NCI-H1092 treated with DMSO at 0.1 percent for 48 hours (cell line): ENCODE data around the gene PPP1R13B.
A peak's percentile ranks its signal among the peaks of the same experiment; 100 is the strongest.

Experiments
- DNase-seq: peaks from one replicate; lab custom pipeline; 2025; lab: John Stamatoyannopoulos, UW

The PPP1R13B gene

DNA sequence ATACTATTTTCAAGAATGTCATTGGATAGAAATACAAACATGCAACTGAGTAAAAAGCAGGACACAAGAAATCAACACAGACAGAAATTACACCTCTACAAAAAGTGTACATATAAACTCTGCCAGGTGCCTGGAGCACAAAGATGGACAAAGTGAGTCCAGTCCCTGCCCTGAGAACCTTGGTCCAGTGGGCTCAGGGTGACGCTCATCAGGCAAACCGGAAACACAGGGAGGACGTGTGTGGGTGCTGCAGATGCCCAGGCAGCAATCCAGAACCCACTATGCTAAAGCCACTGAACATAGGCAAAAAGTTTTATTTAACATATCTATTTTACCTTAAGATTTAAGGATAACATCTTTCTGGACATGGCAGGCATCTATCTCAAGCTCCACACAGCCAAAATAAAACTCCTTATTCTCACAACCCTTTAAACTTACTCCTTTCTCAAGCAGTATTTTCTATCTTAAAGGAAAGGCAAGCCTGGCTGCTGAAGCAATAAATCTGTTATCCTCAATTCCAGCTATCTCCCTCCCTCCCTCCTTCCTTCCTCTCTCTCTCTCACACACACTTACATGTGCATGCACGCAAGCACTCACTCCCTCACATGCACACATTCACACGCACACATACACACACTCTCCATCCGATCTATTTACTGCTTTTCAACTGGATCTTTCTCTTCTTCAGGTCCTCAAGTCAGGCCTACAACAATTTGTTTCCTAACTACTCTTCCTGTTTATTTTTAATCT lies 10.2 kb downstream of the PPP1R13B start:
- no peak for DNase-seq

DNA sequence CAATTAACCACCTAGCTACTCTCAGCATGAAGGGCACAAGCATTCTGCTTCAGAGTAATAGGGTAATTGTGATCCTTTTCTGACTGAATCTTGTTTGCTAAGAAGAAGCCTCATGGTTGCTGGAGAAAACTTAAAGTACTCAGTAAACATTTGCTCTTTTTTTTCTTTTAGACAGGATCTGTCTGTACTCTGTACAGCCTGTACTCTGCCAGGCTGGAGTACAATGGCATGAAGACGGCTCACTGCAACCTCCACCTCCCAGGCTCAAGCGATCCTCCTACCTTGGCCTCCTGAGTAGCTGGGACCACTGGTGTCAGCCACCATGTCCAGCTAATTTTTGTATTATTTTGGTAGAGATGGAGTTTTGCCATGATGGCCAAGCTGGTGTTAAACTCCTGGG lies 12.4 kb downstream of the PPP1R13B start:
- no peak for DNase-seq

DNA sequence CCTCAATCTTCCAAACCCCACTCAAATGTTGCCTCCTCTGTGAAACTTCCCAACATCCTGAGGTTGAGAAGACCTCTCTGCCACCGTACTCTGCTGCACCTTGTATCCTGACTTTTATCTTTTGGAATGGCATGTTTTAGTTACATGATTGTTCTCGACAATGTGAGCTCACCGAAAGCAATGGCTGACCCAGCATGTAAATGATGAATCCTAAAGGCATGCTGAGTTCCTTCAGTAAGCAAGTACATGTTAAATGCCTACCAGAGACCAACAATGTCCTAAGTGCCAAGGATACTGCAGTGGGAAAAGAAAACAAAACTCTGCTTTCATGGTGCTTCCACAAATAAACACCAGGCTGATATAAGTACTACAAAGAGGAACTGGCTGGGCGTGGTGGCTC lies 13.7 kb downstream of the PPP1R13B start:
- no peak for DNase-seq

DNA sequence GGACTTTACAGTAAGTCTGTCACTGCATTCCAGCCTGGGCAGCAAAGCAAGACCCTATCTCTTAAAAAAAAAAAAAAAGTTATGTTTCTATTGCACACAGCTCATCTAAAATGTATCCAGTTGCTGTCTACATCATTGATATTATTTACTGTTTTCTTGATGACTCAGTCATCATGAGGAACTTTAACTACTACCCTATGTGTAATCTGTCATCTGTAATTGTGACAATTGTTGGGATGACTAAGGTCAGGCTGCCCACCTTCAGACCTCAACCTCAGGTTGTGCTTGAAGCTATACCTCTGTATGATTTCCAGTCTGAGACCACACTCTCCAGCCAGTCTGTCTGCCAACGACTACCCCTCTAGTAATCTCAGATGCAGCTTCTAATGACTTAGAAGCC lies 15.3 kb downstream of the PPP1R13B start:
- DNase-seq: no peak

DNA sequence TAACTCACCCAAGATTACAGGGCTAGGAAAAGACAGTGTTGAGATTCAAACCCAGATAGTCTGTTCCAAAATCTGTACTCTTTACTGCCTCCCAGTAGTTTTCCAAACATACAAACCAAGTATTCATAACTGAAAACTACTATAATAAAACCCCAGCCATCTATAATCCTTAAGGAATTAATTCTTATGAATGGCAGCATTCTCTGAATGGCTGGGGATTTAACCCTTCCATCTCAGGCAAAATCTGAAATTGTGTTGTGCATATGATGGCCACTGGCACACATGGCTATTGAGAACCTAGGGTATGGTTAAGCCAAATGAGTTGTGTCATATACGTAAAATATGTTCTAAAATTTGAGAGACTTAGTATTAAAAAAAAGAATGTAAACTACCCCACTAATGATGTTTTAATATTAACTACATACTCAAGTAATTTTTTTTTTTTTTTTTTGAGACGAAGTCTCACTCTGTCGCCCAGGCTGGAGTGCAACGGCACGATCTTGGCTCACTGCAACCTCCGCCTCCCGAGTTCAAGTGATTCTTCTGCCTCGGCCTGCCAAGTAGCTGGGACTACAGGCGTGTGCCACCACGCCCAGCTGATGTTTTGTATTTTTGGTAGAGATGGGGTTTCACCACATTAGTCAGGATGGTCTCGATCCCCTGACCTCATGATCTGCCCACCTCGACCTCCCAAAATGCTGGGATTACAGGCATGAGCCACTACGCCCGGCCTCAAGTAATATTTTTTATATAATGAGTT lies 16.7 kb downstream of the PPP1R13B start:
- no peak for DNase-seq

DNA sequence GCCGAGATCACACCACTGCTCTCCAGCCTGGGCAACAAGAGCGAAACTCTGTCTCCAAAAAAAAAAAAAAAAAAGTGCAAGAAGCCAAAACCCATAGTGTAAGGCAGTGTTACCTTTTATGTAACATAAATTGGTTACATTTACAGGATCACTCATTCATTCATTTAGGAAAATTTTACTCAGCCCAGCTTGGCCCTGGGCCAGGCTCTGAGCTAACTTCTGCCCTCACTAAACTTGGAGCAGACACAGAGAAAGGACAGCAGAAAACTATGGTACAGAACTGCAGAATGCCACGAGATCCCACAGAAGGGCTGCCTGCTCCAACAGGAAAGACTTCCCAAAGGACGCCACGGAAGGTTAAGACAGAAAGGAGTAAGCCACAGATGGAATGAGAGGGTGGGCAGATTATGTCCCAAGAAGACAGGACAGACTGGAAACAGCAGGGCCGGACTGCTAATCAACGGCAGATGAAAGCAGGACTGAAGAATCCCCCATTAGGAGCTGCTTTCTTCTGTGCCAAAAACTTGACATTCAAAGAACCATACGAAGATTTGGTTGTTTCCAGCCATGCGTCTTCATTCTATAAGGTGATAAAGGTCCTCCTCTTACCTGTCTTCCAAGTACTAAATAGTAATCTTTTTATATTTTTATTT lies 18.9 kb downstream of the PPP1R13B start:
- DNase-seq: no peak

DNA sequence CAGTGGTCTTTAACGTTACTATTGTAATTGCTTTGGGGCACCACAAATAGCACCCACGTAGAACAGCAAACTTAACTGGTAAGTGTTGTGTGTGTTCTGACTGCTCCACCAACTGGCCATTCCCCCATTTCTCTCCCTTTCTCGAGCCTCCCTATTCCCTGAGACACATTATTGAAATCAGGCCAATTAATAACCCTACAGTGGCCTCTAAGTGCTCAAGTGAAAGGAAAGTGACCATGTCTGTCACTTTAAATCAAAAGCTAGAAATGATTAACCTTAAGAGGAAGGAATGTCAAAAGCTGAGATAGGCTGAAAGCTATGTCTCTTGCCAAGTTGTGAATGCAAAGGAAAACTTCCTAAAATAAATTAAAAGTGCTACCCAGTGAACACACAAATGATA lies 22.3 kb downstream of the PPP1R13B start:
- no peak for DNase-seq

DNA sequence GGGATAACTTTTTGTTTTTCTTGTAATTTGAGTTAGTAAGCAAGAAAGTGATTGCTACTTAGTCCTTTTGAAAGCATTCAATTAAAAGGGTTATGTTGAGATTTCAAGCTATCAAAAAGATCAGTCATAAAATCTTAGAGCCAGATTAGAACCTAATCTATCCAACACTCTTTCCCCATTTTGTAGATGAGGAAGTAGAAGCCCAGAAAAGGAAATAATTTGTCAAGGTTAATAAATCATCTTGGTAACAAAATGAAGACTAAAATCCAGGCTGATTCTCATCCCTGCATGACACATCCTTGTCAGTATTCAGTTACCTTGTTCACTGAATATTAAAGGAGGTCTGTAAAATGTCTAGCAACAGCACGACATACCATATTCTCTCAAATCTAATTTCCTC lies 26.5 kb downstream of the PPP1R13B start:
- DNase-seq: no peak

DNA sequence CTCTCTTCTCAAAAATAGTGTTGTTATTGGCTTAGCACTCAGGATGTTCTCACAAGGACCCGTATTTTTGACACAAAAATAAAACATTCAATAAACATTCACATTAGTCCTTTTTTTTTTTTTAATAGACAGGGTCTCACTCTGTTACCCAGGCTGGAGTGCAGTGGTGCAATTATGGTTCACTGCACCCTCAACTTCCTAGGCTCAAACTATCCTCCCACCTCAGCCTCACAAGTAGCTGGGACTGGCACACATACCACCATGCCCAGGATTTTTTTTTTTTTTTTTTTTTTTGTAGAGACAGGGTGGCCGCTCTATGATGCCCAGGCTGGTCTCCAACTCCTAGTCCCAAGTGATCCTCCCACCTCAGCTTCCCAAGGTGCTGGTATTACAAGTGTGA lies 27.0 kb downstream of the PPP1R13B start:
- no peak for DNase-seq

DNA sequence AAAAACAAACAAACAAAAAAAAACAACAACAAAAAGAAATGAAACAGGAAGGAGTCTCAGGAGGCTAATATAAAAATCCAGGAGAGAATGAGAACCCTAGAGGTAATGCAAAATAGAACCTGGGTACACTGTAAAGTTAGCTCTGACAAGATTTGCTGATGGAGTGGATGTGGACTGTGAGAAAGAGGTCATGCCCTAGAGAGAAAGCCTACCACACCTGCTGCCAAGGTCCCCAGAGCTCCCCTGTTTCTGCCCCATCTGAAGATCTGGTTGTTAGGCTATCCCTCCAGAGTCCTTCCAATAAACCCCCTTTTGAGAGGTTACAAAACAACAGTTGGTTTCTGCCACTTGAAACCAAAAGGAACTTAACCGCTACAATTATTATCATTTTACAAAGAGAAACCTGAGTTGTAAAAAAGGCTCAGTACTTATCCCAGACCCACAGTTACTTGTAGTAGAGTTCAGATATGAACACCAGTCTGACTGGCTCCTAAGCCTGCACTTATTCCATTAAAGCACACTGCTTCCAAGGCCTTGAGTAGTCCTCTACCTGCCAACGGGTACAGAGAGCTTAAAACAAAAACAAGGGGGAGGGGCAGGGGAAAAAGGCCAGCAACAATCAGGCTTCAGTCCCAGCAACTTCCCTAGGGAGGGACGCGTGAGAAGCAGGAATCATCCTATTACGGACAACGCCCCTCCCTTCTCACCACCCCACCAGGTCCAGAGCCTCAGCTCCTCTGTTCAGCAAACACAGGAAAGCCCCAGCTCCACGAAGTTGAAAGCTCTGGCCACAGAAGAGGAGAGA lies 27.7 kb downstream of the PPP1R13B start:
- DNase-seq: peak; percentile 36

DNA sequence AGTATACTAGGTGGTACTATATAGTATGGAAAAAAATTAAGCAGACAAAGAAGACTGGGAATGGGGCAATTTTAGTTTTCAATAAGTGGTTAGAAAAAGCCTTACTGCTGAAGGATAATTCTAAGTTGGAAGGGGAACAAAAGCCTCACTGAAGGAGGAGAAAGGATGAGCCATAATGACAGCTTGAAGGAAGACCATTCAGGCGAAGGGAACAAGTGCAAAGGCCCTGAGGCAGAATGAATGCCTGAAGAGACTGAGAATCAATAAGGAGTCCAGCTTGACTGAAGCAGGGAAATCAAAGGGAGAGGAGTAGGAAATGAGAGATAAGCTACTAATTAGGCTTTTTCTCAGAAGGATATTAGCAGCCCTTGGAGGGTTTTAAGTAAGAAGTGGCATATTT lies 28.5 kb downstream of the PPP1R13B start:
- no peak for DNase-seq

DNA sequence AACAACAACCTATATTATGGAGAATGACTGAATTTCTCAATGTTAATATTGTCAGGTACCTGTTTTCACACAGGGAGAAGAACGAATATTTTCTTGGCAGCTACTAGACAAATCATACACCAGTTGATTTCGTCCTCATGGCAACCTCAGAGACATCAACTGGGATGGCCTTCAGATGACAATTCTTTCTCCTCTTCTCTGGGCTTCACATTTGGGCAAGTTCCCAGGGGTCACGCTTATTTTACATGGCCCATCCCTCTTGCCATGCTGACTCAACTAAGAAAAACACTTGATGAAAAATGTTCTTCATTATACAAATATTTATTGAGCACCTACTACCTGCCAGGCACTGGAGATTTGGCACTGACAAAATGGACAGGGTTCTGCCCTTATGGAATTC lies 29.0 kb downstream of the PPP1R13B start:
- DNase-seq: no peak

DNA sequence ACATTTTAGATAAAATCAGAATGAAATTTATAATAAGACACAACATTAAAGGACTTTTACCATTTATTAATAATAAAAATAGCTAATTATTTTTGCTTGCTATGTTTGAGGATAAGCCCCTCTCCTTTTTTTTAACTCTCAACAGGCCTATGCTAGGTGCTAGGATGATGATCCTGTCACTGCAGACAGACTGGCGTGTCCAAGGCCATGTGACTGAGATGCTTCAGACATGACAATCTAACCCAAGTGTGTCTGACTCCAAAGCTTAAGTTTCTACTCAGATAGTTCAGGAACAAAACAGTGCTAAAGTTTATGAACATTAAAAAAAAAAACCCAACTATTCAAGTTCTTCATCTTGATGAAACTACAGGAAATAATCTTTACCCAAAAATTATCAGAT lies 29.8 kb downstream of the PPP1R13B start:
- no peak for DNase-seq

DNA sequence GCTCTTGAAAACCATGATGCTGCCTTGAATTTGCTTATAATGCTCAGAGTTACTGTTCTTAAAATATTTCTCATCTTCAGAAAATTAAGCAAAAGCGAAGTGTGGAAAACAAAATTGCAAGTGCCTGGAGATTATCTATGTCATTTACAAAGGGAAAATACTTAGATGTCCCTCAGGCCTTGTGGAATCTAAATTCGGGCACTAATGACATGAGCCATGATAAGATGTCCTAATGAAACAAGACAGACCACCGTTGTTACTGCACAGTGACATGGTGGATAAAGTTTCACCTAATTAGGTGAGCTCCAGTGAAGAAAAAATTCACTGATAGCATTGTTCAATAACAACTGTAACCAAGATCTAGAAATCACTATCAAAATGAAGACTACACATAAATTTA lies 30.4 kb downstream of the PPP1R13B start:
- DNase-seq: no peak

DNA sequence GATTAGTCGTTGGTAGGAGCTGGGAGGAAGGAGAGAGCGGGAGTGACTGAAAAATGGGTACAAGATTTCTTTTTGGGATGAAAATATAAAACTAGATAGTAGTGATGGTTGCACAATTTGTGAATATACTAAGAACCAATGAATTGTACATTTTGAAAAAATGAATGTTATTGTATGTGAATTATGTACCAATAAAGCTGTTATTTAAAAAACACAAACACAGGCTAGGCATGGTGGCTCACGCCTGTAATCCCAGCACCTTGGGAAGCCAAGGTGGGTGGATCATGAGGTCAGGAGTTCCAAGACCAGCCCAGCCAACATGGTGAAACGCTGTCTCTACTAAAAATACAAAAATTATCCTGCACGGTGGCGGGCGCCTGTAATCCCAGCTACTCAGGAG lies 32.1 kb downstream of the PPP1R13B start:
- no peak for DNase-seq

DNA sequence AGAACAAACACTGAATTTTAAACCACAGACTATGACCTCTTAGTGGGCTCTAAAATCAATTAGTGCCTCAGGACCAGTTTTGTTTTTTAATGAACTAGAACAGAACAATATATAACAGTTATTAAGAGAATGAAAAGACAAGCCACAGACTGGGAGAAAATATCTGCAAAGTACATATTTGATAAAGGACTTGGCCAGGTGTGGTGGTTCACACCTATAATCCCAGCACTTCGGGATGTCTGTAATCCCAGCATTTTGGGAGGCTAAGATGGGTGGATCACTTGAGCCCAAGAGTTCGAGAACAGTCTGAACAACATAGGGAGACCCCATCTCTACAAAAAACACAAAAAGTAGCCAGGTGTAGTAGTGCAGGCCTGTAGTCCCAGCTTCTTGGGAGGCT lies 36.2 kb downstream of the PPP1R13B start:
- DNase-seq: no peak

DNA sequence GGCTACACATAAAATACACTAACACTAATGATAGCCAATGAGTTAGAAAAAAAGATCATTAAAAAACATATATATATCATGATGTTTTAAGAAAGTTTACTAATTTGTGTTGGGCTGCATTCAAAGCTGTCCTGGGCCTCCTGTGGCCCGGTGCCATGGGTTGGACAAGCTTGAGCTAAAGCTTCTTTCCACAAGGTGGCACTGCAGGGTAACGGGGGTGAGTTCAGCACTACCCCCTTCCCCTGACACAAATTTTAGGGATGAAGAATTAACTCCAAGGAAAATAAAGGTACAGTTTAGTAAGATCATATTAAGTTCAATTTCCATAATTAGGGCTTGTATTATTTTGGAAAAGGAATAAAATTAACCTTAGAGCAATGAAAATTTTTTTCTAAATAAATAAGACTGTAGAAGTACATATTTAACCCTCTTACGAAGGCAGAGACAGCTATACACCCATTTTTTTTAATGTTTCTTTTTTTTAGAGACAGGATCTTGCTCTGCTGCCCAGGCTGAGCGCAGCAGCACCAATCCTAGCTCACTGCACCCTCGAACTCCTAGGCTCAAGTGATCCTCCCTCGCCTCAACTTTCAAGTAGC lies 38.9 kb downstream of the PPP1R13B start:
- peak; percentile 50 for DNase-seq

DNA sequence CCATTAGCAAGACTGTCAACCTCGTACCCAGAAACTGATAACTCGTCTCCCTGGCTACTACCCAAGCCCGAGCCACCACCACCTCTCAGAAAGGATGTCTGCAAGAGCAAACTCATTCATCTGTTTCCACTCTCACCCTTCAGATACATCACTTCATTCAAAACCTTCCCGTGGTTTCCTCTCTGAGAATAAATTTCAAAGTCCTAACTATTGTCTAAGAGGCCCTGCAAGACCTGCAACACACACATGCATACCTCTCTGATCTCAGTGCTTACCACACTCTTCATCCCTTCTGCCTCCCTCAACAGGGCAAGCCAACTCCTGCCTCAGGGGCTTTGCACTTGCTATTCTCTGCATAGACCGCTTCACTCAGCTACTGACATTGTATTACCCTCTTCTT lies 40.6 kb downstream of the PPP1R13B start:
- DNase-seq: no peak

DNA sequence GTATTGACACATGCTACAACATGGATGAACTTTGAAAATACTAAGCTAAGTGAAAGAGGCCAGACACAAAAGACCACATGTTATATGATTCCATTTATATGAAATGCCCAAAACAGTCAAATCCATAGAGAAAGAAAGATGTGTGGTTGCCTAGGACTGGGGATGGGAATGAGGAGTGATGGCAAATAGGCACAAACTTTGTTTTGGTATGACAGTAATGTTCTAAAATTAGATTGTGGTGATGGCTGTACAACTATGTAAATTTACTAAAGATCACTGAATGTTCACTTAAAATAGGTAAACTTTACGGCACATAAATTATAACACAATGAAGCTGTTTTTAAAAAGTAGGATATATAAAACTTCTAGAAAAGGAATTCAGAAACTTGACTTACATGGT lies 41.7 kb downstream of the PPP1R13B start:
- DNase-seq: no peak

DNA sequence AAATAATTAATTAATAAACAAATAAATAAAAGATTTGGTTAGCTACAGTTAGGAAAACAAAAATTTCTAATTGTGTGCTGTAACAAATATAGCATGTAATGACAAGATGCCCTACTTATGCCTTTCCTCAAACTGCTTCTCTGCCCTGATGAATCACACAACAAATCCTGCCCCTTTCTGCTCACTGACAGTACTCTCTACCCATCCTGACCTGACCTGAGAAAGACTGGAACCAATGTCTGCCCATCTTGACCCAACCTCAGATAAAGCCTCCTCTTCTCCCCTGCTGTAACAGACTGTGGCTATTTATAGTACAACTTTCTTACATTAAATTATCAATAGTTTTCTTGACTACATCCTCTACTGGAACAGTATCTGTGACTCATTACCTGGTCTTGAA lies 43.7 kb downstream of the PPP1R13B start:
- no peak for DNase-seq

DNA sequence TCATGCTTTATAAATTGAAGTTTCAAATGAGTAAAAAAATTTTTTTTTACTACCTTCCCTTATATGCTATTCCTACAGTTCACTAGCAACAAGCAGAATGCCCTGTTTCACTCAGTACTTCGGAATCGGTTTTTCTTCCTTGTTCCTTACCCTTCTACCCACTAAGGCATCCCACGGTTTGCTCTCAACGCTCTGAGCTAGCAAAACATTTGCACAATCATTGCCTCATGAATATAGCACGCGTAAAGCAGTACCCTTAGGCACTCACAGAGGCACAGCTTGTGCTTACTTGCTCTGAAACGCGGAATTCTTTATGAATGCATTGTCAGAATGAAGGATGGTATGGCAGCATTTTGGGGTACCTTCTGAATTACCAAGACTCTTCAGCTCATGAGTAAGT lies 45.0 kb downstream of the PPP1R13B start:
- no peak for DNase-seq

DNA sequence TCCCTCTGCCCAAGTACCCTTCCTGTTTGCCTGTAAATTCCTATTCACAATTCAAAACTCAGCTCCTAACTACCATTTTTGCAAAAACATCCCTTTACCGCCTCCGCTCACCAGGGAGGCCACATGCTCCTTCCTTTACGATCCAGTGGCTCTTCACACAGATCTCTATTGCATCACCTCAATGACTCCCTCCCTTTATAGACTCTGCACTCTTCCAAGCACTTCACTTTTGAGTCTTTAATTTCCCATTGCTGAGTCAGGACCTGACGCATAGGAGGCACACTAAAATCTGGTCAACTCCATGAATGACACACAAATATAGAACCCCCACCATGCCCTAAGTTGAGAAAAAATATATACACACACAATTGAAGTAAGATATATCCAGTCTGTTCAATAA lies 45.9 kb downstream of the PPP1R13B start:
- no peak for DNase-seq
